GM13976 (cell line): Measurements from ENCODE around the gene LCLAT1.

Experiments
- DNase-seq: peaks from one replicate; pipeline ENCODE4 v3.0.0; 2012; ENCODE audit warnings: low spot score
- CTCF ChIP-seq: IDR thresholded peaks from 2 replicates; pipeline ENCODE4 v1.5.1; 2012; ENCODE audit warnings: borderline replicate concordance, mild to moderate bottlenecking; ENCODE audit not compliant: insufficient read depth; ENCODE audit errors: extremely low read depth, missing control alignments, control extremely low read depth
- in situ Hi-C: fragments of 300-500 bp; cut with MboI; formaldehyde crosslinking; loops from one replicate; pipeline ENCODE4 v1.12.0; 2022; ENCODE audit warnings: low sequenced_read_pairs, mixed read lengths, inconsistent platforms; ENCODE audit not compliant: unreplicated experiment

Gene LCLAT1

GRCh38 chr2:30652271-30652915 lies 205.3 kb downstream of the LCLAT1 start:
- in situ Hi-C loops, result no loop called here
- DNase-seq, result no peak
- TF ChIP-seq CTCF, result no peak

GRCh38 chr2:30653847-30654246 lies 206.8 kb downstream of the LCLAT1 start:
- in situ Hi-C loops, result no loop called here
- TF ChIP-seq CTCF, result no peak

GRCh38 chr2:30654404-30654803 lies 207.4 kb downstream of the LCLAT1 start:
- TF ChIP-seq CTCF, result no peak
- no peak for DNase-seq
- in situ Hi-C loops, result no loop called here

More at GRCh38 chr2:30653847-30654246, 206.8 kb downstream of the LCLAT1 start:
- no peak for DNase-seq

- TF ChIP-seq CTCF, result no peak
- DNase-seq, result no peak
- in situ Hi-C loops, result no loop called here
These were observed 208.2 kb downstream of the LCLAT1 start for GRCh38 chr2:30655211-30655610.

GRCh38 chr2:30655660-30656059 lies 208.6 kb downstream of the LCLAT1 start:
- no peak for TF ChIP-seq CTCF
- no peak for DNase-seq
- in situ Hi-C loops, result no loop called here

GRCh38 chr2:30656079-30656478 lies 209.0 kb downstream of the LCLAT1 start:
- DNase-seq, result no peak
- in situ Hi-C loops, result no loop called here
- TF ChIP-seq CTCF, result no peak
